Mesendoderm (in vitro differentiated cells): ENCODE results near the gene C18orf32.
"Not testable (repeated sequence)": the region's sequence is repeated elsewhere in the genome, so short reads cannot be mapped to it uniquely, and the experiment has no call there.

ENCODE experiments used
- DNase-seq: peaks from one replicate; pipeline ENCODE4 v3.0.0; 2013
- H2AK5ac ChIP-seq: 2 replicates; pipeline ENCODE4 v1.6.1; 2013; ENCODE audit warnings: low read length, inconsistent platforms
- H2BK120ac ChIP-seq: 2 replicates; pipeline ENCODE4 v1.6.1; 2013; ENCODE audit warnings: low read depth, mild to moderate bottlenecking, low read length, moderate library complexity, mixed read lengths
- H2BK15ac ChIP-seq: replicated peaks from 2 replicates; pipeline ENCODE4 v1.6.1; 2013; ENCODE audit warnings: low read depth, mild to moderate bottlenecking, moderate library complexity
- H2BK5ac ChIP-seq: 2 replicates; pipeline ENCODE4 v1.6.1; 2013; ENCODE audit warnings: low read length, inconsistent platforms
- H3K18ac ChIP-seq: 2 replicates; pipeline ENCODE4 v1.6.1; 2013; ENCODE audit warnings: mild to moderate bottlenecking, low read length, mixed read lengths
- H3K23ac ChIP-seq: one replicate; pipeline ENCODE4 v1.6.1; 2013; ENCODE audit warnings: low read length
- H3K27ac ChIP-seq: 2 replicates; pipeline ENCODE4 v1.5.1; 2013; ENCODE audit warnings: low read depth, mild to moderate bottlenecking, inconsistent platforms, low read length, moderate library complexity
- H3K27me3 ChIP-seq: 2 replicates; pipeline ENCODE4 v1.6.1; 2013; ENCODE audit warnings: low read length, control low read depth, mild to moderate bottlenecking, inconsistent platforms; ENCODE audit not compliant: insufficient read depth, poor library complexity
- H3K36me3 ChIP-seq: 2 replicates; pipeline ENCODE4 v1.6.1; 2013; ENCODE audit warnings: low read length, inconsistent platforms; ENCODE audit not compliant: control insufficient read depth, insufficient read depth
- H3K4ac ChIP-seq: one replicate; pipeline ENCODE4 v1.6.1; 2013; ENCODE audit warnings: low read depth, mild to moderate bottlenecking, low read length, moderate library complexity
- H3K4me1 ChIP-seq: 2 replicates; pipeline ENCODE4 v1.6.1; 2013; ENCODE audit warnings: low read depth, low read length, inconsistent platforms; ENCODE audit not compliant: control insufficient read depth
- H3K4me2 ChIP-seq: 2 replicates; pipeline ENCODE4 v1.6.1; 2013; ENCODE audit warnings: low read length
- H3K4me3 ChIP-seq: 2 replicates; pipeline ENCODE4 v1.5.1; 2013; ENCODE audit warnings: mild to moderate bottlenecking, low read length
- H3K56ac ChIP-seq: one replicate; pipeline ENCODE4 v1.6.1; 2013; ENCODE audit warnings: low read length
- H3K79me1 ChIP-seq: 2 replicates; pipeline ENCODE4 v1.6.1; 2013; ENCODE audit warnings: low read length, inconsistent platforms
- H3K79me2 ChIP-seq: 2 replicates; pipeline ENCODE4 v1.6.1; 2013; ENCODE audit warnings: mild to moderate bottlenecking, low read length; ENCODE audit not compliant: control insufficient read depth, insufficient read depth
- H3K9ac ChIP-seq: 2 replicates; pipeline ENCODE4 v1.6.1; 2013; ENCODE audit warnings: low read length, inconsistent platforms
- H4K5ac ChIP-seq: one replicate; pipeline ENCODE4 v1.6.1; 2013; ENCODE audit warnings: low read length
- H4K8ac ChIP-seq: one replicate; pipeline ENCODE4 v1.6.1; 2013; ENCODE audit warnings: low read depth, mild to moderate bottlenecking, control low read depth, low read length, moderate library complexity
- WGBS: extraction: QIAGEN DNeasy Blood & Tissue Kit; methylation state at CpG from one replicate; pipeline ENCODE4 v1.1.7; 2013; ENCODE audit warnings: low lambda C conversion rate, missing lambda C conversion rate; ENCODE audit not compliant: insufficient coverage; ENCODE audit errors: extremely low coverage; 5-methylcytosine and 5-hydroxymethylcytosine counted together

Gene C18orf32

DNA sequence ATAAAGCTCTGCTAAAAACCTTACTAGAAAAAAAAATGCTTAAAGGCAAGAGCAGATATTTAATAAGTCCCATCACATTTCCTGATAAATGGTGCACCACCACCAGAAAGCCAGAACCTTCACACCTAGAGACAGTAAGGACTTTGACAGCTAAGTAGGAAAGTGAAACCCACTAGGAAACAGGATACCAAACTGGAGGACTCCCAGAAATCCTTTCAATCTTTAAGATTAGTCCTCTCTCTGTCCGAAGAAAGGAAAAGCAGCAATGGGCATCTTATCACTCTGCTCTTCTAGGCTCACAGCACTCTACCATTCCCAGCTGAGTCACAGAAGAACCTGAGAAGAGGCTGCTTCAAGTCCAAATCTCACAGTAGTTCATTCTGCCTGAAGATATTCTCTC lies 30.2 kb downstream of the C18orf32 start:
- H3K4me3 ChIP-seq = no peak overlapping the region
- H2BK5ac ChIP-seq = no peak overlapping the region
- no peaks in the 10 kb centered on the region for H3K36me3 ChIP-seq
- H3K27ac ChIP-seq = no peak overlapping the region
- H4K8ac ChIP-seq = no peak overlapping the region
- H3K4me1 ChIP-seq = peaks cover 4% of the 10 kb centered on the region
- H2BK15ac ChIP-seq = no peak overlapping the region
- H3K18ac ChIP-seq = no peak overlapping the region
- H3K79me1 ChIP-seq = peaks cover 10% of the 10 kb centered on the region
- H4K5ac ChIP-seq = no peak overlapping the region
- H3K9ac ChIP-seq = no peak overlapping the region
- H3K4me2 ChIP-seq = no peak overlapping the region
- H3K27me3 ChIP-seq = no peaks in the 10 kb centered on the region
- no peak overlapping the region for H3K4ac ChIP-seq
- no peak overlapping the region for H3K56ac ChIP-seq
- no peak overlapping the region for H2AK5ac ChIP-seq
- WGBS = no CpG with 5 or more reads among the region's 1 CpG
- no peak overlapping the region for H2BK120ac ChIP-seq
- H3K23ac ChIP-seq = no peak overlapping the region
- peak; percentile 14 for DNase-seq
- H3K79me2 ChIP-seq = no peaks in the 10 kb centered on the region

DNA sequence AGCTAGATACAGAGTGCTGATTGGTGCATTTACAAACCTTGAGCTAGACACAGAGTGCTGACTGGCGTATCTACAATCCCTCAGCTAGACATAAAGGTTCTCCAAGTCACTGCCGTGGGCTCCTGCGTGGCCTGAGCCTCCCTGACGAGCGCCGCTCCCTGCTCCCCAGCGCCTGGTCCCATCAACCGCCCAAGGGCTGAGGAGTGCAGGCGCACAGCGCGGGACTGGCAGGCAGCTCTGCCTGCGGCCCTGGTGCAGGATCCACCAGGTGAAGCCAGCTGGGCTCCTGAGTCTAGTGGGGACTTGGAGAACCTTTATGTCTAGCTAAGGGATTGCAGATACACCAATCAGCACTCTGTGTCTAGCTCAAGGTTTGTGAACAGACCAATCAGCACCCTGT lies 34.5 kb downstream of the C18orf32 start:
- H4K5ac ChIP-seq, H3K23ac ChIP-seq, H3K4ac ChIP-seq, H3K9ac ChIP-seq, H3K79me2 ChIP-seq, H3K18ac ChIP-seq, H2BK15ac ChIP-seq, DNase-seq, H3K27ac ChIP-seq, H2BK120ac ChIP-seq, H3K27me3 ChIP-seq, H3K4me3 ChIP-seq, H3K56ac ChIP-seq, H4K8ac ChIP-seq, H3K4me1 ChIP-seq, H2BK5ac ChIP-seq, H3K79me1 ChIP-seq, H3K36me3 ChIP-seq, H3K4me2 ChIP-seq, H2AK5ac ChIP-seq: not testable (repeated sequence)
- no CpG with 5 or more reads among the region's 12 CpGs for WGBS

DNA sequence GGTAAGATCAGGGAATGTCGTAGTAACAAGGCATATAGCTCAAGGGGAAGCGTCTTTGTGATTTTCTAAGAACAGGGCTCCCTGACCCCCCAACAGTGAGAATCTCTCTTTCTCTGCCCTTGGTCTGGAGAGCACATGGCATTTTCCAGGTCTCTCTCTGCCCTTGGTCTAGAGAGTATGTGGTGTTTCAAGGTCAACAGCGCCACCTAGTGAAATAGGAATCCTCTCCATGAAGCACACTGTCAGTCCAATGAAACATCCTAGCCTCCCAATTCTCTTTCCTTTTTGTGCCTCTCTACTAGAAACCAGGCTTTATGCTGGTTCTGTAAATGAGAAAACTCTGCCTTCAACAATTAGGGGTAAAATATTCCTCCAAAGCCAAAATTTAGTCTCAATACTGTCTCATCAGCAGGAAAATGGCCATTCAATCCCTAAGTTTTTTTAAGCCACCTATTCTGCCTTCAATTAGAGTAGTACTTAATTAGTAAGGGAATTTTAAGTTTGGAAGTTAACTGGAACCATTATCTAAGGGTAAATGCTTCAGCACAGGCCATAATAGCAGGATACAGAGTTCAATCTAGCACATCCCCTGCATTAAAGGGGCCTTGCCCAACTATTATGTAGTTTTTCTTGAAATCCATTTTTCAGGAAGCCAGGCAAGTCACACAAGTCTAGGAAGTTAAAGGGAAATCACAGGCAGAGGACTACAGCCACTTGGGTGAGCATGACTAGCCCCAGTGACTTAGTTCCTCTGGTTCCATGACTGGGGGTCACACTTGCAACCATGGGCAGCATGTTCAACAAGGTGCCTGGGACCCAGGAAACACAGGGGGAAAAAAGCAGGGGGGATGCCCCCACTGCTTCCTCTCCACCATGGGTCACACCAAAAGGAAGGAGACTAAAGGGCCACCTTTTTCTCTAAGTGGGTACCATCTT lies 39.0 kb downstream of the C18orf32 start:
- H3K9ac ChIP-seq = no peak overlapping the region
- H3K27me3 ChIP-seq = no peaks in the 10 kb centered on the region
- no peak overlapping the region for H3K23ac ChIP-seq
- no peak overlapping the region for H3K4me2 ChIP-seq
- H2AK5ac ChIP-seq = no peak overlapping the region
- no peak overlapping the region for H2BK15ac ChIP-seq
- DNase-seq = peak; percentile 91
- no peaks in the 10 kb centered on the region for H3K79me2 ChIP-seq
- no peak overlapping the region for H2BK5ac ChIP-seq
- H3K4me3 ChIP-seq = no peak overlapping the region
- no peak overlapping the region for H4K8ac ChIP-seq
- H3K56ac ChIP-seq = no peak overlapping the region
- H3K18ac ChIP-seq = no peak overlapping the region
- no peak overlapping the region for H4K5ac ChIP-seq
- no peak overlapping the region for H2BK120ac ChIP-seq
- no peaks in the 10 kb centered on the region for H3K4me1 ChIP-seq
- peaks cover 4% of the 10 kb centered on the region for H3K79me1 ChIP-seq
- no CpG with 5 or more reads among the region's 3 CpGs for WGBS
- no peaks in the 10 kb centered on the region for H3K36me3 ChIP-seq
- no peak overlapping the region for H3K4ac ChIP-seq
- H3K27ac ChIP-seq = no peak overlapping the region

DNA sequence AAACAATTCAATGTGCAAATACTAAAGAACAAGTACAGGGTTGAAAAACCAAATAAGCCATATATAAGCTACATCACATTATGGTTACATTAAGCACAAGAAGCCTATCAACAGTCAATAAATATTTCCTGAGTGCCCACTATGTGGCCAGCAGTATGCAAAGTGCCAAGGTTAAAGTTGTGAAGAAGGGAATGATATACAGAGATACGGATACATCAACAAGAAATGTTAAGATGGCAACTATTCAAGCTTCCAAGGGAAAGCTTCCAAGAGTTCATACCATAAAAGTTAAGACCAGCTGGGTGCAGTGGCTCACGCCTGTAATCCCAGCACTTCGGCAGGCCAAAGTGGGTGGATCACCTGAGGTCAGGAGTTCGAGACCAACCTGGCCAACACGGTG lies 40.6 kb downstream of the C18orf32 start:
- Histone ChIP-seq H3K27me3 (no peaks in the 10 kb centered on the region), H3K79me1 (peaks cover 4% of the 10 kb centered on the region), H3K4ac (no peak overlapping the region), H2BK15ac (no peak overlapping the region), H3K4me1 (no peaks in the 10 kb centered on the region), H4K8ac (no peak overlapping the region), H2BK5ac (no peak overlapping the region), H3K18ac (no peak overlapping the region), H4K5ac (no peak overlapping the region), H2AK5ac (no peak overlapping the region), H3K23ac (no peak overlapping the region), H3K56ac (no peak overlapping the region), H3K79me2 (no peaks in the 10 kb centered on the region), H3K4me2 (no peak overlapping the region), H3K9ac (no peak overlapping the region), H2BK120ac (no peak overlapping the region), H3K27ac (no peak overlapping the region), H3K36me3 (no peaks in the 10 kb centered on the region), H3K4me3 (no peak overlapping the region)
- no CpG with 5 or more reads among the region's 5 CpGs for WGBS
- no peak for DNase-seq

DNA sequence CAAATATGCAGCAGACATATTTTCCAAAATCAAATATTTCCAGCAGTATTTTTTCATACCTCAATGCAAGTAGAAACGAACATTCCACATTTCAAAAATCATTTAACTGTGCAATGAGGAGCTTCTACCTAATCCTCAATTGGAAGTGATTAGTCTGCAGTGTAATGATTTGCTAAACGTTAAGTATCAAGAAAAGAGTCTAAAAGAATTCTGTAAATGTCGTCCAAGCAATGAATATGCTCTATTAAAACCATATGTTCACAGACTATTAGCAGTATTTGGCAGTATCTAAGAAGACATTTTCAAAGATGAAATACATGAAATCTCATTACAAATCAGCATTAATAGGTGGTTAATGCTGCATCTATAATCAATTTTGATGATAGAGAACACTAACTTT lies 42.5 kb downstream of the C18orf32 start:
- Histone ChIP-seq H4K8ac (no peak overlapping the region), H3K23ac (no peak overlapping the region), H3K79me1 (peaks cover 4% of the 10 kb centered on the region), H2AK5ac (no peak overlapping the region), H3K4me2 (no peak overlapping the region), H2BK15ac (no peak overlapping the region), H3K9ac (no peak overlapping the region), H3K4ac (no peak overlapping the region), H3K56ac (no peak overlapping the region), H2BK5ac (no peak overlapping the region), H3K36me3 (no peaks in the 10 kb centered on the region), H3K18ac (no peak overlapping the region), H3K4me3 (no peak overlapping the region), H4K5ac (no peak overlapping the region), H2BK120ac (no peak overlapping the region), H3K79me2 (no peaks in the 10 kb centered on the region), H3K27ac (no peak overlapping the region), H3K27me3 (no peaks in the 10 kb centered on the region), H3K4me1 (no peaks in the 10 kb centered on the region)
- 100% methylated on average over 1 of the region's 3 CpGs for WGBS
- DNase-seq = no peak

DNA sequence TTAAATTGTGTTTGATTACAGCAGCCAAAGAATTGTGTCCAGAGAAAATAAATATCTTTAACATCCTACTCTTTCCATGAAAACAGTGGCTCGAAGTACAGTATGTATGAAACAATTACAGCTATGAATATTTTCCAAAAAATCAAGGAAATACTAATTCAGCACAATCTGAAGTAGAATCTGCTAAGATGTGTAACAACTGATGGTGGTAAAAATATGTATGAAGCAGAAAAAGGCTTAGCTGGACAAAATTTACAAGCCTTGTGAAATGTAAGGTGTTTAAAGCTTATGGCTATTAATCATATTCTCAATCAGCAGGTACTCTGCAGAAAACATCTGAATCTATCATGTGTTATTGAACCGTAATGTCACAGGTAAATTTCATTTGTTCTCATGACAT lies 43.2 kb downstream of the C18orf32 start:
- Histone ChIP-seq H3K4ac (no peak overlapping the region), H3K27ac (no peak overlapping the region), H3K4me1 (no peaks in the 10 kb centered on the region), H3K23ac (no peak overlapping the region), H4K8ac (no peak overlapping the region), H3K79me2 (no peaks in the 10 kb centered on the region), H2BK15ac (no peak overlapping the region), H3K36me3 (no peaks in the 10 kb centered on the region), H2AK5ac (no peak overlapping the region), H3K27me3 (no peaks in the 10 kb centered on the region), H3K79me1 (peaks cover 4% of the 10 kb centered on the region), H3K18ac (no peak overlapping the region), H2BK5ac (no peak overlapping the region), H2BK120ac (no peak overlapping the region), H3K9ac (no peak overlapping the region), H3K56ac (no peak overlapping the region), H4K5ac (no peak overlapping the region), H3K4me3 (no peak overlapping the region), H3K4me2 (no peak overlapping the region)
- no peak for DNase-seq
- no CpG with 5 or more reads among the region's 2 CpGs for WGBS
